K562 (cell line): ENCODE measurements around the gene RNF40. TPM values are rescaled to one million over a fixed set of nuclear protein-coding genes. Genes with fewer than 3 reads are reported as not detected.

Experiments
- ARNT ChIP-seq, 2 experiments: fragments of 450-650 bp; IDR thresholded peaks; 2 replicates each; pipeline ENCODE4 v1.6.1; 2016; ENCODE audit warnings: mild to moderate bottlenecking in 1 of 2
- FOXM1 ChIP-seq, 2 experiments: fragments of 450-650 bp in 1 of 2; sonication (generic) in 1 of 2; formaldehyde crosslinking in 1 of 2; IDR thresholded peaks; 2 replicates each; pipeline versions ENCODE4 v1.6.1 to v1.9.0; 2017 to 2022; ENCODE audit warnings: low read depth in 2 of 2, mild to moderate bottlenecking in 2 of 2, missing genetic modification reagents in 1 of 2, moderate library complexity in 1 of 2
- HDGF ChIP-seq: fragments of 450-650 bp; IDR thresholded peaks from 2 replicates; pipeline ENCODE4 v1.6.1; 2016
- PTTG1 ChIP-seq: fragments of 450-650 bp; IDR thresholded peaks from 2 replicates; pipeline ENCODE4 v1.6.1; 2016; ENCODE audit warnings: low read depth, mild to moderate bottlenecking, missing genetic modification characterization, missing compliant biosample characterization
- RBM25 ChIP-seq: fragments of 200-400 bp; formaldehyde crosslinking; IDR thresholded peaks from 2 replicates; pipeline ENCODE4 v1.6.1; 2018; ENCODE audit warnings: low read length, low read depth, moderate library complexity; ENCODE audit not compliant: severe bottlenecking
- ZBTB12 ChIP-seq: fragments of 250-450 bp; sonication (Bioruptor Pico); IDR thresholded peaks from 2 replicates; pipeline ENCODE4 v1.4.0; 2020
- ZBTB33 ChIP-seq: sonication (generic); formaldehyde crosslinking; IDR thresholded peaks from 2 replicates; pipeline ENCODE4 v1.8.1; 2023; ENCODE audit warnings: mild to moderate bottlenecking, missing genetic modification reagents
- ZBTB5 ChIP-seq: fragments of 450-650 bp; IDR thresholded peaks from 2 replicates; pipeline ENCODE4 v1.6.1; 2017; ENCODE audit warnings: antibody characterized with exemption
- ZNF24 ChIP-seq: fragments of 450-650 bp; IDR thresholded peaks from 2 replicates; pipeline ENCODE4 v1.6.1; 2016
- ZNF282 ChIP-seq: sonication (generic); formaldehyde crosslinking; IDR thresholded peaks from 2 replicates; pipeline ENCODE4 v1.8.1; 2023; ENCODE audit warnings: missing genetic modification reagents
- polyA plus RNA-seq, 8 experiments: library from polyadenylated mRNA; depleted of rRNA in 4 of 8; stranded (reverse) in 5 of 8; unstranded in 3 of 8; fragments of >200 nt; fragmentation: Nextera tagmentation in 2 of 8; fragmentation: Illumina TruSeq in 1 of 8; extraction: Ambion mirVana in 2 of 8; extraction: Trizol in 1 of 8; gene quantifications; 2 replicates each; pipeline versions ENCODE4 v1.2.1 to v1.2.3, GENCODE V29; 2011 to 2014; ENCODE audit warnings: inconsistent platforms in 1 of 8, missing spikeins in 1 of 8
- total RNA-seq, 7 experiments: library from RNA; depleted of rRNA in 6 of 7; stranded (reverse); fragments of >200 nt in 6 of 7; fragmentation: Illumina TruSeq in 2 of 7; extraction: Trizol in 2 of 7; gene quantifications; 2 replicates each; pipeline versions ENCODE4 v1.2.1 to v1.2.3, GENCODE V29; 2011 to 2021; ENCODE audit warnings: low replicate concordance in 1 of 7
- TF ChIP-seq, protein P1 (sequence below): fragments of 450-650 bp; IDR thresholded peaks from 2 replicates; pipeline ENCODE4 v1.6.1; 2016; ENCODE audit warnings: antibody characterized with exemption
- TF ChIP-seq, protein P2 (sequence below): IDR thresholded peaks from 2 replicates; pipeline ENCODE4 v1.6.1; 2016; ENCODE audit warnings: missing genetic modification characterization, missing compliant biosample characterization

The RNF40 gene
- total and polyA plus RNA-seq, 9 of the 15 experiments (the other 6 are each of a cell fraction or from before 2014, with no cell fraction given) = 6.2 to 129 (median 81.5) TPM

DNA sequence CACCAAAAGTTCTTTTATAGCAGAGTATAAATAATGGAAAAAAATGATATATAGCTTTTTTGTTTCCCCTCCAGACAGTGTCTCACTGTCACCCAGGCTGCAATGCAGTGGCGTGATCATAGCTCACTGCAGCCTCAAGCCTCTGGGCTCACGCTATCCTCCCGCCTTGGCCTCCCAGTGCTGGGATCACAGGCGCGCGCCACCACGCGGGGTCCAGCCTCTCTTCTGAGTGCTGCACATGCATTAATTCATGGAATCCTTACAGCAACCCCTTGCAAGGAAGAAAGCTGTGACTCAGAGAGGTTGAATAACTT, 42.9 kb downstream of the RNF40 start (continued):
- TF ChIP-seq ZBTB12 (CRISPR knock-in tag) (no peak), ZNF24 (peak; percentile 79), RBM25 (peak; percentile 47), ZNF282 (CRISPR knock-in tag) (0 out of 2 replicates have a peak, but pooled peaks have one; percentile 56), ZBTB5 (no peak), HDGF (peak; percentile 93; the same call in 1 of the 2 replicates), ARNT (IDR thresholded peaks at IDR 0.05) (peak in 1 of 2 experiments; percentile 34; a peak in 1 of 4 replicates), FOXM1 (IDR thresholded peaks at IDR 0.05; ENCODE audit: low read depth) (no peak), FOXM1 (CRISPR knock-in tag; IDR thresholded peaks at IDR 0.05; ENCODE audit: low read depth) (no peak), PTTG1 (tag) (no peak), ZBTB33 (CRISPR knock-in tag) (peak; percentile 100)
- TF ChIP-seq, protein P1, sequence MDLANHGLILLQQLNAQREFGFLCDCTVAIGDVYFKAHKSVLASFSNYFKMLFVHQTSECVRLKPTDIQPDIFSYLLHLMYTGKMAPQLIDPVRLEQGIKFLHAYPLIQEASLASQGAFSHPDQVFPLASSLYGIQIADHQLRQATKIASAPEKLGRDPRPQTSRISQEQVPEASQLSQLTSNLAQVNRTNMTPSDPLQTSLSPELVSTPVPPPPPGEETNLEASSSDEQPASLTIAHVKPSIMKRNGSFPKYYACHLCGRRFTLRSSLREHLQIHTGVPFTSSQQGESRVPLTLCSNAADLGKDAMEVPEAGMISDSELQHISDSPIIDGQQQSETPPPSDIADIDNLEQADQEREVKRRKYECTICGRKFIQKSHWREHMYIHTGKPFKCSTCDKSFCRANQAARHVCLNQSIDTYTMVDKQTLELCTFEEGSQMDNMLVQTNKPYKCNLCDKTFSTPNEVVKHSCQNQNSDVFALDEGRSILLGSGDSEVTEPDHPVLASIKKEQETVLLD = no peak
- TF ChIP-seq, protein P2, sequence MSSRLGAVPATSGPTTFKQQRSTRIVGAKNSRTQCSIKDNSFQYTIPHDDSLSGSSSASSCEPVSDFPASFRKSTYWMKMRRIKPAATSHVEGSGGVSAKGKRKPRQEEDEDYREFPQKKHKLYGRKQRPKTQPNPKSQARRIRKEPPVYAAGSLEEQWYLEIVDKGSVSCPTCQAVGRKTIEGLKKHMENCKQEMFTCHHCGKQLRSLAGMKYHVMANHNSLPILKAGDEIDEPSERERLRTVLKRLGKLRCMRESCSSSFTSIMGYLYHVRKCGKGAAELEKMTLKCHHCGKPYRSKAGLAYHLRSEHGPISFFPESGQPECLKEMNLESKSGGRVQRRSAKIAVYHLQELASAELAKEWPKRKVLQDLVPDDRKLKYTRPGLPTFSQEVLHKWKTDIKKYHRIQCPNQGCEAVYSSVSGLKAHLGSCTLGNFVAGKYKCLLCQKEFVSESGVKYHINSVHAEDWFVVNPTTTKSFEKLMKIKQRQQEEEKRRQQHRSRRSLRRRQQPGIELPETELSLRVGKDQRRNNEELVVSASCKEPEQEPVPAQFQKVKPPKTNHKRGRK (tag) = no peak
